ENCODE results near the gene TEAD4. TPM values are rescaled to one million over a fixed set of nuclear protein-coding genes. Genes with fewer than 3 reads are reported as not detected.

The TEAD4 gene
- 3.2 TPM for total RNA-seq

GRCh38 chr12:2959192-2959504, at the start of gene TEAD4:
TEAD4 (plus strand) TSS chr12:2959397.

GRCh38 chr12:3076730-3077571, 117.8 kb downstream of the TEAD4 start, which contains the start of gene TSPAN9:
TSPAN9 (plus strand) TSS chr12:3077379; CDS start chr12:3201194, 123,815 bp downstream.

Other genes with a start within 250 kb of the TEAD4 start
- gene FKBP4, start 164.4 kb upstream of the TEAD4 start, total RNA-seq, result 64.4 TPM
- 35.6 TPM for gene ITFG2, start 146.7 kb upstream of the TEAD4 start, total RNA-seq
- 3.7 TPM for gene NRIP2, start 124.4 kb upstream of the TEAD4 start, total RNA-seq
- gene TEX52, start 102.4 kb upstream of the TEAD4 start, total RNA-seq, result not detected
- gene FOXM1, start 82.2 kb upstream of the TEAD4 start, total RNA-seq, result 3.8 TPM
- gene RHNO1, start 82.2 kb upstream of the TEAD4 start, total RNA-seq, result 27.0 TPM
- gene TULP3, start 68.5 kb upstream of the TEAD4 start, total RNA-seq, result 22.8 TPM
- 196 TPM for gene TSPAN9, start 118.0 kb downstream of the TEAD4 start, total RNA-seq

All from camera-type eye (tissue), 1 donor.